Gastrocnemius medialis (tissue), 4 donors: ENCODE data around the gene AIDA. TPM values are rescaled to one million over a fixed set of nuclear protein-coding genes. Genes with fewer than 3 reads are reported as not detected.

Experiments
- ATAC-seq, 2 donors: fragments of 150-250 bp; one replicate each; pipeline ENCODE4 v1.9.1; 2016
- DNase-seq, 2 donors: peaks; one replicate each; pipeline ENCODE4 v3.0.0-alpha.2; 2019
- H3K27ac ChIP-seq, 4 donors: fragments of 200-600 bp; sonication (generic); 1 replicate in 1 of 4; 2 replicates in 3 of 4; pipeline ENCODE4 v1.5.1; 2016 to 2018; ENCODE audit warnings: mild to moderate bottlenecking in 2 of 4, moderate library complexity in 1 of 4
- H3K27me3 ChIP-seq, 3 donors: fragments of 200-600 bp; sonication (generic) in 2 of 3; 1 replicate in 1 of 3; 2 replicates in 2 of 3; pipeline versions ENCODE4 v1.5.1 to v1.6.0; 2016 to 2019; ENCODE audit warnings: mild to moderate bottlenecking in 1 of 3, moderate library complexity in 1 of 3
- H3K36me3 ChIP-seq, 2 donors: fragments of 200-600 bp; sonication (generic) in 1 of 2; one replicate each; pipeline ENCODE4 v1.5.1; 2017 to 2018
- H3K4me1 ChIP-seq, 2 donors: fragments of 200-600 bp; sonication (generic) in 1 of 2; one replicate each; pipeline ENCODE4 v1.5.1; 2016 to 2017; ENCODE audit warnings: mild to moderate bottlenecking in 2 of 2
- H3K4me3 ChIP-seq, 4 donors: fragments of 200-600 bp; sonication (generic) in 3 of 4; 1 replicate in 1 of 4; 2 replicates in 3 of 4; pipeline ENCODE4 v1.5.1; 2016 to 2019; ENCODE audit warnings: mild to moderate bottlenecking in 2 of 4
- H3K9me3 ChIP-seq, 3 donors: fragments of 200-600 bp; sonication (generic) in 2 of 3; 1 replicate in 1 of 3; 2 replicates in 2 of 3; pipeline ENCODE4 v1.5.1; 2016 to 2019
- CTCF ChIP-seq, 5 experiments: fragments of 450-650 bp in 3 of 5; fragments of 200-600 bp in 2 of 5; sonication (generic) in 2 of 5; IDR thresholded peaks in 4 of 5; conservative IDR thresholded peaks in 1 of 5; 1 replicate in 4 of 5; 2 replicates in 1 of 5; pipeline ENCODE4 v1.5.1; 2016 to 2019; ENCODE audit warnings: antibody characterized with exemption in 5 of 5, mild to moderate bottlenecking in 3 of 5, moderate library complexity in 3 of 5
- POLR2A ChIP-seq, 2 donors: fragments of 450-650 bp; IDR thresholded peaks; one replicate each; pipeline ENCODE4 v1.6.1; 2017; ENCODE audit warnings: antibody characterized with exemption in 2 of 2, mild to moderate bottlenecking in 2 of 2, moderate library complexity in 2 of 2
- in situ Hi-C, 4 donors: fragments of 200-750 bp; cut with MboI; loops; one replicate each; pipeline versions ENCODE4 v1.15.0 to v1.8.0; 2017; ENCODE audit warnings: low sequenced_read_pairs in 4 of 4
- intact Hi-C: fragments of 100-400 bp; cut with DNase I; formaldehyde crosslinking; loops from one replicate; pipeline ENCODE4 v1.15.1; 2023; ENCODE audit warnings: low total_unique reads
- total RNA-seq, 4 donors: library from RNA; depleted of rRNA; stranded (reverse); fragments of >200 nt; gene quantifications; one replicate each; pipeline versions ENCODE4 v1.1.0 to v1.2.3, GENCODE V29; 2016

AIDA gene
- total RNA-seq, 4 donors from 2014 or later: 19.6 to 32.8 (median 25.8) TPM

DNA sequence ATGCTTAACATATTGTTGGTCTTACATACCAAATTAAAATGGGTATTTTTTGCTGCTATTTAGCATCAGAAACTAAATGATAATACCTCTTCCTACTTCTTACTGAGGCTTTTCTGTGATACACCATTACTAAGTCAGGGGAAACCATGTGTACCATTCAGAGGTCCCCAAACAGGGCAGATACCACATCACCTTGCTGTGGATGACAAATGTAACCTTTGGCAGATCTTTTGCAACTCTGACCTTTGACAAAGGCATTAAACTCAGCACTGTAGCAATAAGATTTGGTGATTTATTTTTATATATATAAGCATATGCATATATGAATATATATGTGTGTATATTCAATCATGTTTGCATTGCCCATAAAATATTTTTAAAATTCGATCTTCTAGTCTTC is 27.6 kb upstream of the AIDA start:
- intact Hi-C loops (no loop called here), in situ Hi-C loops (no loop called here)
- Histone ChIP-seq H3K4me1 (no peaks in the 10 kb centered on the region), H3K27me3 (no peaks in the 10 kb centered on the region), H3K4me3 (no peak overlapping the region), H3K9me3 (no peaks in the 10 kb centered on the region), H3K36me3 (peaks cover 0 to 18% of the 10 kb centered on the region in 2 donors), H3K27ac (no peak overlapping the region)
- DNase-seq (no peak), ATAC-seq (no peak)
- TF ChIP-seq POLR2A (IDR thresholded peaks at IDR 0.05): no peak
- TF ChIP-seq CTCF (IDR thresholded peaks at IDR 0.05 in 4 of 5, conservative IDR thresholded peaks at IDR 0.05 in 1 of 5): no peak

DNA sequence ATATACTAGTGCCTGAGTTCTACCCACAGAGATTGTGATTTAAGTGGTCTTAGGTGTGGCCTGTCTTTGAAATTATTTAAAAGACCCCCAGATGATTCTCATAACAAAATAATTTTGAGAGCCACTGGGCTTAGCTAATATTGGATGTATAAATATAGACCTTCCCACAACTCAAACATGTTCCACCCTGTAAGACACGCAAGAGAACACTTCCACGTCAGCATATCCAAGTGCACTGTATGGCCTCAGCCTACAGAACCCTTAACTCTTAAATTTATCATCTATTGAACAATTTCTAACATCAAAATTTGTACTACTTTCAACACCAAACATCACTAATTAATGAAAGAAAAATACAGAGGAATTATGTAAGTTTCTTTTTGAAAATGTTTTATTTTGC is 27.2 kb upstream of the AIDA start:
- no peak overlapping the region for H3K27ac ChIP-seq
- no peaks in the 10 kb centered on the region for H3K4me1 ChIP-seq
- H3K36me3 ChIP-seq: peaks cover 0 to 23% of the 10 kb centered on the region in 2 donors
- intact Hi-C loops (no loop called here), in situ Hi-C loops (no loop called here)
- no peak for TF ChIP-seq CTCF (IDR thresholded peaks at IDR 0.05 in 4 of 5, conservative IDR thresholded peaks at IDR 0.05 in 1 of 5)
- no peak for DNase-seq
- no peak for ATAC-seq
- no peak overlapping the region for H3K4me3 ChIP-seq
- no peaks in the 10 kb centered on the region for H3K27me3 ChIP-seq
- no peaks in the 10 kb centered on the region for H3K9me3 ChIP-seq

DNA sequence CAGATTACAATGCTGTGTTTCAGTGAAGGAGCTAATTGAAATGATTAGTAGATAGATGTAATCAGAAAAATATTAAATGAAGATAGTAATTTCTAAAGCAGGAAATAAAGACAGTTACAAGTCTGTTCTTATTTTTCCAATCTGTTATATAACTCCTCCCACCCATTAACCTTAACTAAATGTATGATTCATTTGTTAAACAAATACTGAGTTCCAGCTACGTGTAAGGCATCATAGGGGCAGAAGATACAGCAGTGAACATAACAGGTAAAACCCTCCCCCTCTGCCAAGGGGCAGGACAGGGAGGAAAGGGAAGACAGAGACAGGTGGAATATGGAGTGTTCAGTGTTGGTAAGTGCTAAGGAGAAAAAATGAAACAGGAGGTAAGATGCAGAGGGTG is 24.7 kb upstream of the AIDA start, which contains the start of gene FAM177B:
FAM177B (plus strand) TSS at position 231 of the 400 bp plus-strand sequence. CDS start 9,344 bp downstream, outside the sequence.
- no peak for ATAC-seq
- in situ Hi-C loops (no loop called here), intact Hi-C loops (no loop called here)
- TF ChIP-seq POLR2A (IDR thresholded peaks at IDR 0.05): no peak
- TF ChIP-seq CTCF (IDR thresholded peaks at IDR 0.05 in 4 of 5, conservative IDR thresholded peaks at IDR 0.05 in 1 of 5): no peak
- H3K27ac ChIP-seq: no peak within 1 kb of the TSS
- no peaks in the 10 kb centered on the region for H3K4me1 ChIP-seq
- no peak within 1 kb of the TSS for H3K4me3 ChIP-seq
- no peaks in the 10 kb centered on the region for H3K9me3 ChIP-seq
- no peak for DNase-seq
- H3K27me3 ChIP-seq: no peaks in the 10 kb centered on the region
- peaks cover 0 to 48% of the 10 kb centered on the region in 2 donors for H3K36me3 ChIP-seq

- H3K4me3 ChIP-seq: no peak overlapping the region
- no peak overlapping the region for H3K27ac ChIP-seq
- H3K27me3 ChIP-seq: no peaks in the 10 kb centered on the region
- no peaks in the 10 kb centered on the region for H3K4me1 ChIP-seq
- no peaks in the 10 kb centered on the region for H3K9me3 ChIP-seq
- in situ Hi-C loops: no loop called here
- DNase-seq: no peak
- intact Hi-C loops: no loop called here
- no peak for TF ChIP-seq POLR2A (IDR thresholded peaks at IDR 0.05)
- TF ChIP-seq CTCF (IDR thresholded peaks at IDR 0.05 in 4 of 5, conservative IDR thresholded peaks at IDR 0.05 in 1 of 5): no peak
- ATAC-seq: no peak
- peaks cover 0 to 53% of the 10 kb centered on the region in 2 donors for H3K36me3 ChIP-seq
Measured at GRCh38 chr1:222736470-222736869, 24.2 kb upstream of the AIDA start.

- no peak for DNase-seq
- Histone ChIP-seq H3K36me3 (peaks cover 2 to 70% of the 10 kb centered on the region in 2 donors), H3K4me1 (no peaks in the 10 kb centered on the region), H3K4me3 (no peak overlapping the region), H3K27ac (no peak overlapping the region), H3K27me3 (no peaks in the 10 kb centered on the region), H3K9me3 (no peaks in the 10 kb centered on the region)
- in situ Hi-C loops: no loop called here
- ATAC-seq: no peak
- no peak for TF ChIP-seq POLR2A (IDR thresholded peaks at IDR 0.05)
- no peak for TF ChIP-seq CTCF (IDR thresholded peaks at IDR 0.05 in 4 of 5, conservative IDR thresholded peaks at IDR 0.05 in 1 of 5)
- intact Hi-C loops: no loop called here
Measured at GRCh38 chr1:222734740-222735139, 22.4 kb upstream of the AIDA start.
